HG03280 (cell line): ENCODE results near the gene MT1G.
"Not testable (repeated sequence)": the region's sequence is repeated elsewhere in the genome, so short reads cannot be mapped to it uniquely, and the experiment has no call there.

Experiments
- ATAC-seq: cut with Tn5 transposase; IDR thresholded peaks from one replicate; pipeline ENCODE4 v1.9.1; 2021; ENCODE audit warnings: mild to moderate bottlenecking, moderate library complexity; ENCODE audit not compliant: unreplicated experiment

MT1G gene

GRCh38 chr16:56665286-56666261 lies 2.3 kb downstream of the MT1G start:
- ATAC-seq = not testable (repeated sequence)

GRCh38 chr16:56664506-56664905 lies 3.4 kb downstream of the MT1G start:
- no peak for ATAC-seq

- no peak for ATAC-seq
Observed at GRCh38 chr16:56662357-56663354, 5.2 kb downstream of the MT1G start.

DNA sequence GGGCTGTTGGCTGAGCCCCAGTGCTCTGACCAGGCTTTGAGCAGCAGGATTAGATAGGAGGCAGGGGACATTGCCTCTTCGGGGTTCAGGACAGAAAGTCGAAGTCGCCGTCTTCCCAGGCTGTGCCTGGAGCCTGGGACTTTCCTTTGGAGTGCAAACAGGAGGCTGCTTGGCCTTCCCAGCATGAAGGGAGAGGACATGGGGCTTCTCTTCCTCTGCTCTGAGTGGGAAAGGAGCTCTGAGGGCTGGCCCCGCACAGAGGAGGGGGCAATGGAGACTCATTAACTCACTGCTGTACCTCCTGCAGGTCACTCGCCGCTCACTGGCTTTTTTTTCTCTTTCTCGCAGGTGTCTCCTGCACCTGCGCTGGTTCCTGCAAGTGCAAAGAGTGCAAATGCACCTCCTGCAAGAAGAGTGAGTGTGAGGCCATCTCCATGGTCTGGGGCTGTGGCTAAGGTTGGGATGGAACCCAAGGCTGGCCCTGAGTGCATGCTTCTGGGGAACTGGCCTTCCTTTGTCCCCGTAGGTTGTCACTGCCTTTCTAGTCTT lies 9.5 kb downstream of the MT1G start:
- ATAC-seq = no peak

DNA sequence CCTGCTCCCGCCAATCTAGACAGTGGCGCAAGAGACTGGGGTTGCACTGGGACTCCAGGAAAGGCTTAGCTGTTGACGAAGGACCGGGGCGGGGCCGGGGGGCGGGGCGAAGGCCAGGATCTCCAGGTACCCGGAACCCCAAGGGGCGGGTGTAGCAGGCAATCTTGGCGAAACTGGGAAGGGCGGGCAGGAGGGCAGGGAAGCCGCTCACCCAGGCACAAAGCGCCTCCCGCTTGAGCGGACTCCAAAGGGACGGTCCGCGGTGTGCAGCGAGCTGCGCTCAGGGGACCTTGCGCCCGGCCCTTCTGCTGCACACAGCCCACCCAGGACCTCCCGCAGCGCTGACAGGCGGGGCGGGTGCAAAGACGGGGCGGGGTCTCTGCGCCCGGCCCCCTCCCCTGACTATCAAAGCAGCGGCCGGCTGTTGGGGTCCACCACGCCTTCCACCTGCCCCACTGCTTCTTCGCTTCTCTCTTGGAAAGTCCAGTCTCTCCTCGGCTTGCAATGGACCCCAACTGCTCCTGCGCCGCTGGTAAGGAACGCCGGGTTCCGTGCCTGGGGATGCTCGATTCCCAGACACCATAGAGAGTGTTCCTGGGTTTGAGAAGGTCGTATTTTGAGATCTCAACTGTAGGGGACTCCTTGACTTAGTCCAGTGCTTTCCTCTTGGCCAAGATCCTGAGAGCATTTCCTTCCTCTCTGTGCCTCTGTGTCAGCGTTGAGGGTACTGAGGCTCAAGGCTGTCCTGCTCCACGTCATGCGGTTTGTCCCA lies 10.1 kb downstream of the MT1G start, which contains the start of gene MT1F:
MT1F (plus strand) TSS at position 405 of the 772 bp plus-strand sequence; CDS start at position 505, 100 bp downstream.
- ATAC-seq = no peak

DNA sequence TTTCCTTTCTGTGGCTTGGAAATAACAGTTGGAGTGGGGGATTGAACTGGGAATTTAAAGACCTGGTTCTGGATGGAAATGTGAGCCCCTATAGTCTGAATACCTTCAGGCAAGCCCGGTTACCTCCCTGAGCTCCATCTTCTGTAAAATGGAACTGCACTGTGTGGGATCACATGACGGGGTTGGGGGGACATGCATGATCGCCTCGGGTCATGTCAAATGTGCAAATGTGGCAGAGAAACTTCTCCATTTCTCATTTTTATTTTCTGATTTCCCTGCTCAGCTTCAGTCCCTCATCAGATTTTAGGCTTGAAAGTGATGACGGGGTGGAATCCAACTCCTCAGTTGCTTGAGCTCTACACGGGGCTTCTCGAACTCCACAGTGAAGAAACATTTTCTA lies 14.6 kb downstream of the MT1G start:
- ATAC-seq = no peak

- ATAC-seq = no peak
Observed at GRCh38 chr16:56652600-56652999, 15.3 kb downstream of the MT1G start.

DNA sequence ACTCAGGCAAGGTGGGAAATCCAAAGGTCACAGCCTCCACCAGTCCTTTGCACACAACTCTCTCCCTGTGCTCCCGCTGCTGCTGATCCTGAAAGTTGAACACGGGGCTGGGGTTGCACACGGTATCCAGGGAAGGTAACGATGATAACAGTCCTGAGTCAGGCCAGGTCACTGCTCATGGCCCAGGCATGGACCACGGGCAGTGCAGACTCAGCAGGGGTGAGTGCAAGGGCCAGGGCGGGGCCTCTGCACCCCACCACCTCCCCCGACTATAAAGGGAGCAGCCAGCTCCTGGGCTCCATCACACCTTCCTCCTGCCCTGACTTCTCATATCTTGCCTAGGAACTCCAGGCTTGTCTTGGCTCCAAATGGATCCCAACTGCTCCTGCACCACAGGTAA lies 16.3 kb downstream of the MT1G start, which contains the start of gene MT1B:
MT1B (plus strand) TSS at position 301 of the 400 bp plus-strand sequence; CDS start at position 369, 68 bp downstream.
- ATAC-seq = no peak

- no peak for ATAC-seq
Observed at GRCh38 chr16:56649820-56650219, 18.0 kb downstream of the MT1G start.

- ATAC-seq = no peak
Observed at GRCh38 chr16:56649271-56649670, 18.6 kb downstream of the MT1G start.

- ATAC-seq = no peak
Observed at GRCh38 chr16:56647641-56648431, 20.0 kb downstream of the MT1G start.

DNA sequence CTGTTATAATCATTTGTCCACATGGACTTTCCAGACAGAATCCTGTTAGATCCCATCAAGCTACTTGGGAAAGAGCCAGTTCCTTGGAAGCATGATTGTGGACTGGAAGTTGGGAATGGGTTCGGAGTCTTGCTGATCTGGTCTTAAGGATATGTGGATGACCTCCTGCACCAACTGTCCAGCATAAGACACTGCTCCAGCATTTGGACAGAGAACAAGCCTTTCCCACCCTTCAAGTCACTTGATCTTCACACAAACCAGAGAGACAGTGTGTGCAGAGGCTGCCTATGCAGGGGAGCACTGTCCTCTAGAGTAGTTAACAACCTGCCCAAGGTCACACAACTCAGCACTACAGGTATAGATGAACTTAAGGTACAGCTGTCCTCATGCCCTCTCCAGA lies 22.0 kb downstream of the MT1G start:
- ATAC-seq = no peak

GRCh38 chr16:56645311-56645710 lies 22.6 kb downstream of the MT1G start:
- ATAC-seq = no peak

- ATAC-seq = no peak
Observed at GRCh38 chr16:56643833-56644232, 24.0 kb downstream of the MT1G start.

GRCh38 chr16:56643080-56643778 lies 24.6 kb downstream of the MT1G start:
- ATAC-seq = no peak

DNA sequence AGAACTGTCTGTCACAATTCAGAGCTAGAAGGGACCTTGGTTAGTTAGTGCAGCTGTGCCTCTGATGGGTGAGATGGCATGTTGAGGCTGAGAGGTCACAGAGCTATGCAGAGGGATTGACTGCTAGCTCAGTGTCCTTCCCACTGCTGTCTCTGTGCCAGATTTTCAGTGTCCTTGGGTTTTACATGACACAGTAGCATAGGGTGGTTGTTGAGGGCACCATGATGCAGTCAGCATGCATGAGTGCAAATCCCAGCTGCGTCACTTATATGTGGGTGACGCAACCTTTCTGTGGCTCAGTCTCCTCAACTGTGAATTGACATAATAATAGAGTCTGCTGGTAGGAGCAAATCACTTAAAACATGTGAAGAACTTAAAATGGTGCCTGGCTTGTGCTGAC lies 26.7 kb downstream of the MT1G start:
- no peak for ATAC-seq

GRCh38 chr16:56640076-56640475 lies 27.8 kb downstream of the MT1G start:
- ATAC-seq = no peak

GRCh38 chr16:56639045-56639444 lies 28.8 kb downstream of the MT1G start:
- ATAC-seq = no peak
